ENCODE data around the gene CTDSP1.

CTDSP1 gene, protein sequence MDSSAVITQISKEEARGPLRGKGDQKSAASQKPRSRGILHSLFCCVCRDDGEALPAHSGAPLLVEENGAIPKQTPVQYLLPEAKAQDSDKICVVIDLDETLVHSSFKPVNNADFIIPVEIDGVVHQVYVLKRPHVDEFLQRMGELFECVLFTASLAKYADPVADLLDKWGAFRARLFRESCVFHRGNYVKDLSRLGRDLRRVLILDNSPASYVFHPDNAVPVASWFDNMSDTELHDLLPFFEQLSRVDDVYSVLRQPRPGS

DNA sequence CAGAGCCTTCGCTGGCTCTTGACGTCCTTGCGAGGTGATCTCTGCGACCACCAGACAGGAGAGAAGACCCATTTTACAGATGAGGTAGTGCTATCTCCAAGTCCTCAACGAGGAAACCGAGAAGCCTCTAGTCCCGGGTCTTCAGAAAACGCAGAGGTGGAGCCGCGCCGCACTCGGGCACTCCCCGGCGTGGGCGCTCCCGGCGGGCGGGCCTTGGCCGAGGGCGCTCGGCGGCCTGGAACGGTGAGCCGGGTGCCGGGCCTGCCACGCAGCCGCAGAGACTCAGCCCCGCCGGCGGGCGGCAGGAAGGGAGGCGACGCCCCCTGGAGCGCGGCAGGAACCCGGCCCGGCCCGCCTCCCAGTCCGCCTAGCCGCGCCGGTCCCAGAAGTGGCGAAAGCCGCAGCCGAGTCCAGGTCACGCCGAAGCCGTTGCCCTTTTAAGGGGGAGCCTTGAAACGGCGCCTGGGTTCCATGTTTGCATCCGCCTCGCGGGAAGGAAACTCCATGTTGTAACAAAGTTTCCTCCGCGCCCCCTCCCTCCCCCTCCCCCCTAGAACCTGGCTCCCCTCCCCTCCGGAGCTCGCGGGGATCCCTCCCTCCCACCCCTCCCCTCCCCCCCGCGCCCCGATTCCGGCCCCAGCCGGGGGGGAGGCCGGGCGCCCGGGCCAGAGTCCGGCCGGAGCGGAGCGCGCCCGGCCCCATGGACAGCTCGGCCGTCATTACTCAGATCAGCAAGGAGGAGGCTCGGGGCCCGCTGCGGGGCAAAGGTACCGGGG, at the start of gene CTDSP1:
Gene CTDSP1, plus strand, starts transcription at position 478 of the 776 bp plus-strand sequence. Its CDS starts 223 bp downstream, at position 701.
- DNase-seq, result peak; percentile 82 to 92 (median 90)

DNA sequence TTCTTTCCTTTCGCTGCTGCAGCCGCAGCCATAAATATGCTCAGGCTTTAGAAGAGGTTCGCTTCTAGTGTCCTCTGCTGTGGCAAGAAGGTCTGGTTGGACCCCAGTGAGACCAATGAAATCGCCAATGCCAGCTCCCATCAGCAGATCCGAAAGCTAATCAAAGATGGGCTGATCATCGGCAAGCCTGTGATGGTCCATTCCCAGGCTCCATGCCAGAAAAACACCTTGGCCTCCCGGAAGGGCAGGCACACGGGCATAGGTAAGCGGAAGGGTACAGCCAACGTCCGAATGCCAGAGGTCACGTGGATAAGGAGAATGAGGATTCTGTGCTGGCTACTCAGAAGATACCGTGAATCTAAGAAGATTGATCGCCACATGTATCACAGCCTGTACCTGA, 45.6 kb upstream of the CTDSP1 start:
- no peak for DNase-seq

DNA sequence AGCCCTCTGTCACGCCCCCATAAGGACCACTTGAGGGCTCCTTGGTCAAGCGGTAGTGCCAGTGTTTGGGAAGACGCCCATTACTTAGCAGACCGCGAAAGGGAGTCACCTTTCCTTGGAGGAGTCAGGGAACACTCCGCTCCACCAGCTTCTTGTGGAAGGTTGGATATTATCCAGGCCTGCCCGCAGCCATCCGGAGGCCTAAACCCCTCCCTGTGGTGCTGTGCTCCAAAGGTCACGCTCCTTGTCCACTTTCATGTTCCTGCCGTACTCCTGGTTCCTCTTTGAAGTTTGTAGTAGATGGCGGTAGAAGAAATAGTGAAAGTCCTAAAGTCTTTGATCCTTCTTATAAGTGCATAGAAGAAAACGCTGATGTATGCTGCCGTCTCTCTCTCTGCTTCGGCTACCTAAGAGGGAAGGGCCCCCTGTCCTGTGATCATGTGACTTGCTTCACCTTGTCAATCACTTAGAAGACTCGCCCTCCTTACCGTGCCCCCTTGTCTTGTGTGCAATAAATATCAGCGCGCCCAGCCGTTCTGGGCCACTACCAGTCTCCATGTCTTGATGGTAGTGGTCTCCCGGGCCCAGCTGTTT, 44.7 kb upstream of the CTDSP1 start:
- no peak for DNase-seq

DNA sequence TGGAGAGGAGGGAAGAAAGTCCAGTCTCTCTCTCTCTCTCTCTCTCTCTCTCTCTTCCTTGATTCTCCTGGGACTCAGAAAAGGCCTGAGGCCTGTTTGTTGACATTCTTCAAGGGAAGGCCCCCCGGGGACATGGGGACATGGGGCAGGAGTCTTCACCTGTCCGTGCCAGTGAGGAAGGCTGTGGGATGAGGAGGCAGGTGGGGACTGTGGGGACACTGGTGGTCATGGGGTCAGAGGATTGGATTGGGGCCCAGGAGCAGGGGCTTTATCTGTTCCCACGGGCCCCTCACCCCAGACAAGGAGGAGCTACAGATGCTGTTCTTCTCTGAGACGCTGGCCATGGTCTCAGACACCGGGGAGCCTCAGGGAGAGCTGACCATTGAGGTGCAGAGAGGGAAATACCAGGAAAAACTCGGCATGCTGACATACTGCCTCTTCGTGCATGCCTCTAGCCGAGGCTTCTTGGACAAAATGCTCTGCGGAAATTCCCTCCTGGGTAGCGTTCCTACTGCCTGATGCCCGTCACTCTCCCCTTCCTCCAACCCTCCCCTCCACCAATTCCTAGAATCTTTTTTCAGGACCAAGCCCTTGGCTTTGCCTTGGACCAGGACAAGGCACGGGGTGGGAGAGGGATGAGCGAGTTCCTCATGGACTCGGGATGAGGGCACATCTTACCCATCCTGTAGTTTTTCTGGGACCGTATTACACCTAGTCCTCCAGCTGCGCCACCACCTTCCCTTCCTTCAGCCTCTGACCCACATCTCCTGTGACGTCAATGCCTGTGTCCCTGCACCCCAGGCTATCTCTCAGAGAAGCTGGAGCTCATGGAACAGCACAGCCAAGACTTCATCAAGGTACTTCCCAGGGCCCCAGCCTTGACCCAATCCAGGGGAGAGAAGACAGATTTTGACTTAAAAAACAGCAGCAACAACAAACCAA, 42.2 kb upstream of the CTDSP1 start:
- peak in 1 of 3 experiments; percentile 25 for DNase-seq

DNA sequence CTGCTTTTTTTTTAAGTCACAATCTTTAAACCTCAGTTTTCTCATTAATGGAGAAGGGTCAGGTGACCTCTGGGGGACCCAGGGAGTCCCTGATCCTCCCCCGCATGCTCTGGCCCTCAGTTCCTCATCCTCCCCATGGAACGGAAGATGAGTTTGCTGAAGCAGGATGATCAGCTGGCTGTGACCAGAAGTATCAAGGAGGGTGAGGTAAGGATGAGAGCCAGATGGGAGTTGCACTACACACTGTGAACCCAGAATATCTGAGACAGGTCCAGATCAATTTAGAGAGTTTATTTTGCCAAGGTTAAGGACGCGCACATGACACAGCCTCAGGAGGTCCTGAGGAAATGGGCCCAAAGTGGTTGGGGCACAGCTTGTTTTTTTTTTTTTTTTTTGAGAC, 39.2 kb upstream of the CTDSP1 start:
- no peak for DNase-seq

DNA sequence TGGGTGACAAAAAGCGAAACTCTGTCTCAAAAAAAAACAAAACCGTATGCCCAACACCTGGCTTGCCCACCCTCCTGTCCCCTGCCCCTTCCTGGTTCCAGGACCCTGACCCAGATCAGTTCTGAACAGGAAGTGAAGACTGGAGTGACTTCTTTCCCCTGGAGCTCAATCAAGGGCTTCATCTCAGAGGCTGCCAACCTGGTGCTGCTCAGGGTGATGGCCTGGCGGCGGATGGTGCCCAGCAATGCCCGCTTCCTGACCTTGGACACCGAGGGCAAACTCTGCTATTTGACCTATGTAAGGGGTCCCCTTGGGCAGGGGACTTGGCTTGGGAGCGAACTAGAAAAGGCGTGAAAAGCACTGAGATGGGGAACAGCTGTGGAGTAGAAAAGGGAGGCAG, 37.1 kb upstream of the CTDSP1 start:
- DNase-seq, result no peak

DNA sequence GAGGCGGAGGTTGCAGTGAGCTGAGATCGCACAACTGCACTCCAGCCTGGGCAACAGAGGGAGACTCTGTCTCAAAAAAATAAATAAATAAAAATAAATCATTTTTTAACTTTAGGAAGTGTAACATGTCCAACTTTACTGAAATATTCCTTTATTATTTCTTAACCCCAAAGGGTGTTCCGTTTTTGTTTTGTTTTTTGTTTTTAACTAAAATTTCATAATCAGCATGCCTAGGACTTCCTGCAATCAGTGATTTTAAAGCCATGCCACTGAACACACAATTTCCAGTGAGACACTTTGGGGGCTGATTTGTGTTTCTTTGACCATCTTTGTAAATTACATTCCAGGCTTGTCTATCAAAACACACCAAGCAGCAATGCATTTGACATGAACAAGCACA, 35.9 kb upstream of the CTDSP1 start:
- no peak for DNase-seq

DNA sequence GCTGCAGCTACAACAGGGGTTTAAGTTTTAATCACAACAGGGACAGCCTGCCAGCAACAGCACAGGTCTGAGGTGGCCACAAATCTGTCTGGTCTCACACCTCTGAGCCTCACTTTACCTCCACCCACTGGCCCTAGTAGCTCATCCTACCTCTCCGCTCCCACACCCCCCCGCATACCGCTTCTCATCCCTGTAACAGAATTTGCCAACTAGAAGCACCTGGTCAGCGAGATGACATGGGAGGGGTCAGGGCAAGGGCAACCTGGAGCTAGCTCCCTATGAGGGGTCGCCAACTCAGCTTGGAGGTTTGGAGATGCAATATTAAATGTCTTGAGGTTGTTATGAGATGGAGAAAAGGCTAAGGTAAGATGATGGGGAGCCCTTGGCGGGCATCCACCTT, 35.5 kb upstream of the CTDSP1 start:
- no peak for DNase-seq

DNA sequence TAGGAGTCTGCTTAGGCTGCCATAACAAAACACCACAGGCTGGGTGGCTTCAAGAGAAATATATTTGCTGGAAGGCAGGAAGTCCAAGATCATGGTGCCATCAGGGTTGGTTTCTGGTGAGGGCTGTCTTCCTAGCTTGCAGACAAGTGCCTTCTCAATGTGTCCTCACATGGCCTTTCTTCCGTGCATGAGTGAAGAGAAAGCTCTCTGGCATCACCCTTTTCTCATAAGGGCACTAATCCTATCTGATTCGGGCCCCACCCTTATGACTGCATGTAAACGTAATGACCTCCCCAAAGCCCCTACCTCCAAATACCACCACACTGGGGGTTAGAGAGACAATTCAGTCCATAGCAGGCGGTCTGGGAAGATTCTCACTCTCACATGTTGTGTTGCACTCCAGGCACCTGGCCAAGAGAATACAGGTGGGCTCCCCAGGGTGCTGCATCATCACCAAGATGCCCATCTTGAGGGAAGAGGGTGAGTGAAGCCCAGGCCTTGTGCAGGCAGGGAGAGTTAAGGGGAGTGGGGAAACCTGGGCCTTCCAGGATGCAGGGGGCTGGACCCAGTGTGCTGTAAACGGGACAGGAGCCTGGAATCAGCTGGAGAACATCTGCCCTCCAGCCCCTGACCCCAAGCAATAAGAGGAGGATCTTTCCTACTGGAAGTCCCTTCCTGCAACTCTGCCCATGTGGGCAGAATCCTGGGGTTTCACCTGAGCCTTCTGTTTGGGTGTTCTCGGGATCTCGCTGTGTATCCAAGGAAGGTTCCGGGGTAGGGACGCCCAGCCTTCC, 32.9 kb upstream of the CTDSP1 start:
- no peak for DNase-seq

DNA sequence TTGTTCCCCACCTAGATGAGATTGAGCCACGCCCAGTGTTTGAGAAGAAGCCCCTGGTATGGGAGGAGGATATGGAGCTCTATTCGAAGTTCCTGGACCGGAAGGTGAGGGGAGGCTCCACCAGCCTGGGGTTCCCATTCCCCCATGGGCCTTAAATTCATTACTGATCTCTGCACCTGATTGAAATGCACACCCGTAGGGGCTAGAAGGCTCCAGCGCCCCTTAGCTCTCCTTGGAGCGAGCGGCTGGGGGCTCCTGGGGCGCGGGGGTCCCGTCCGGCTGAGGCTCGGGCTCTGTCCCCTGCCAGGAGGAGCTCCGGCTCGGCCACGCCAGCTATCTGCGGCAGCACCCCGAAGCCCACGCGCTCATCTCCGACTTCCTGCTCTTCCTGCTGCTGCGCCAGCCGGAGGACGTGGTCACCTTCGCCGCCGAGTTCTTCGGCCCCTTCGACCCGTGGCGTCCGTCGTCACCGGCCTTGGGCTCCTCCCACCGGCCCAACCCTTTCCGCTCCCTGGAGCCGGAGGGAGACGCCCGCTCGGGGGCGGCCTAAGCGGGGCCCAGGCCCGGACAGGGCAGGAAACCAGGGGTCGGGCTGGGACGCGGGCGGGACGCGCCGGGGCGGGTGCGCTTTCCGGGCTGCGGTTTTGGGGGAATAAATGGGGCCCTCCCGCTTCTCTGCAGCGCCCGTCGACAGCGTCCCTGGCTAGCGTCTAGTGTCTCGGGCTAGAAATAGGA, 32.1 kb upstream of the CTDSP1 start:
- no peak for DNase-seq

DNA sequence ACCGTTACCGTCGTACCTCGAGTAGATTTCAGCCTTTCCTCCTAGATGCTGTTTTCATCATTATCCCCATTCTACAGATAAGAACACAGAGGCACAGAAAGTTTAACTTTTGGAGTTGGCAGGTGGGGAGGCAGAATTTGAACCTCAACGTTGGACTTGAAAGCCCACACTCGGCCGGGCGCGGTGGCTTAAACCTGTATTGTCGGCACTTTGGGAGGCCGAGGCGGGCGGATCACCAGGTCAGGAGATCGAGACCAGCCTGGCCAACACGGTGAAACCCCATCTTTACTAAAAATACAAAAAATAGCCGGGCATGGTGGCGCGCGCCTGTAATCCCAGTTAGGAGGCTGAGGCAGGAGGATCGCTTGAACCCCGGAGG, 31.5 kb upstream of the CTDSP1 start:
- DNase-seq, result no peak

DNA sequence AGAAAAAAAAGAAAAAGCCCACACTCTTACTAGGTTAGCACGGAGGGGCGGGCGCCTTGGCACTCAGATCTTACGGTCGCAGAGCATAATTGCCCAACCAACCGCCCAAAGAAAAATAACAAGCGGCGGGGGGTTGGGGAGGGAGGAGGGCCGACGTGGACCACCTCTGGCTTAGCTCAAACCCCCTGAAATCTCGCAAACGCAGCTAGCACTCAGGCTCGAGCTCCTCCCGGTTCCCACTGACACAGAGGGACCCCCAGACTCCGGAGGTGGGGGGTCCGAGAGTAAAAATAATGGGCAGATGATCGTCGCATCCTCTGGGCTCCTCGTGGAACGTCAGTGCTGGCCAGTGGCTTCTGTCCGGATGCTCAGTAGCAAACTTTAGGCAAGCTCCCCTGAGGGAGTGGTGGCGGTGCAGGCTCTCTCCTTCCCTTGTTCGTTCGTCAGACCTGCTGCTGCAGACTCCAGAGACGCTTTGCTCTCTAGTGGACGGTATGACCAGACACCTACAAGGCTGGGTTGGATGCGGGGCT, 31.0 kb upstream of the CTDSP1 start:
- peak; percentile 19 to 77 (median 64) for DNase-seq

DNA sequence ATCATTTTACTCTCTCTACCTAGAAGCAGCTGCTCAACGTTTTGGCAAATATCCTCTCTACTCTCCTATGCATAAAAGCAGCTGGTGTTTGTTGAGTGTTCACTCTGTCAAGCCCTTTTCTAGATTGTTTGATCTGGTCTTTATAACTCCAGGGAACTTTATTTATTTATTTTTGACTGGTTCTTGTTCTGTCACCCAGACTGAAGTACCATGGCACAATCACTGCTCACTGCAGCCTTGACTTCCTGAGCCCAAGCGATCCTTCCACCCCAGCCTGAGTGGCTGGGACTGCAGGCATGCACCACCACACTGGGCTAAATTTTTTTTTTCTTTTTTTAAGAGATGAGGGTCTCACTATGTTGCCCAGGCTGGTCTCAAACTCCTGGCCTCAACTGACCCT, 30.3 kb upstream of the CTDSP1 start:
- peak in 2 of 3 experiments; percentile 20 to 77 for DNase-seq

DNA sequence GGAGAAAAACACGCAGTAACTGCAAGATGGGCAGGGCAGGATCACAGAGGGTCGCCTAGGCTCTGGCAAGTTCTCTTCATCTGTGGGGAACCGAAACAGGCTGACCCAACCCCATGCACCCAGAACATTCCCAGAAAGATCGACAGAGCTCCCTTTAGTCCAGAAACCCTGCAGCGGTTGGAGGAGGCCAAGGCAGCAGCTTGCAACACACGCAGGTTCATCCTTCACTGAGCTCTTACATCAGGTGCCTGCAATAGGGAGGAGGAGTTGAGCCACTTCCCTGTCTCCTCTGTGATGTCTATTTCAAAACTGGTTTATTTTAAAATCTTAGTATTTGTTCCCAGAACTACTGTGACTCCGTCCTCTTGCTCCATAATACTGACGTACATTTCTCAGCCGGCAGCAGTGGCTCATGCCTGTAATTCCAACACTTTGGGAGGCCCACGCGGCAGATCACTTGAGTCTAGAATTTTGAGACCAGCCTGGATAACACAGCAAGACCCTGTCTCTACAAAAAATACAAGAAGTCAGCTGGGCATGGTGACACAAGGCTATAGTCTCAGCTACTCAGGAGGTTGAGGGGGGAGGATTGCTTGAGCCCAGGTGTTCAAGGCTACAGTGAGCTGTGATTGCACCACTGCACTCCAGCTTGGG, 29.1 kb upstream of the CTDSP1 start:
- no peak for DNase-seq

DNA sequence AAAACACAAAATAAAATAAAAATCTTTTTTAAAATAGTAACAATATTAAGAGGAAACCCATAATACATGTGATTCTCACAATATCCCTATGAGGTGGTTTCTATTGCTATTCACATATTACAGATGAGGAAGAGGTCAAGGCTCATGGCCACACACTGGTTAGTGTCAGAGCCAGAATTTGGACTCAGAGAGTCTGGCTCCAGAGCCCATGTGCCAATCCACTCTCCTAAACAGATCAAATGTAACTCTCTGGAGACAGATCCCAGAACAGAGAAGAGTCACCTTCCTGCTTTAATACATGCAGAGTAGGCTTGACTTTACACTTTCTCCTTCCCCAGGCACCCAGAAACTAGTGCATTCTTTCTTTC, 27.7 kb upstream of the CTDSP1 start:
- DNase-seq, result no peak

DNA sequence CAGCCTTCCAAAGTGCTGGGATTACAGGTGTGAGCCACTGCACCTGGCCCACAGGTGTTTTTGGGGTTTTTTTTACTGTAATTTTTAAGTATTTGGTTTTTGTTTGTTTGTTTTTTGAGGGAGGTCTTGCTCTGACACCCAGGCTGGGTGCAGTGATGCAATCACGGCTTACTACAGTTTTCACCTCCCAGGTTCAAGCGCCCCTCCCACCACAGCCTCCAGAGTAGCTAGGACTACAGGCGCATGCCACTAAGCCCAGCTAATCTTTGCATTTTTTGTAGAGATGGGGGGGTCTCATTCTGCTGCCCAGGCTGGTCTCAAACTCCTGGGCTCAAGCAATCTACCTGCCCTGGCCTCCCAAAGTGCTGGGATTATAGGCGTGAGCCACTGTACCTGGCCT, 24.9 kb upstream of the CTDSP1 start:
- DNase-seq, result no peak

DNA sequence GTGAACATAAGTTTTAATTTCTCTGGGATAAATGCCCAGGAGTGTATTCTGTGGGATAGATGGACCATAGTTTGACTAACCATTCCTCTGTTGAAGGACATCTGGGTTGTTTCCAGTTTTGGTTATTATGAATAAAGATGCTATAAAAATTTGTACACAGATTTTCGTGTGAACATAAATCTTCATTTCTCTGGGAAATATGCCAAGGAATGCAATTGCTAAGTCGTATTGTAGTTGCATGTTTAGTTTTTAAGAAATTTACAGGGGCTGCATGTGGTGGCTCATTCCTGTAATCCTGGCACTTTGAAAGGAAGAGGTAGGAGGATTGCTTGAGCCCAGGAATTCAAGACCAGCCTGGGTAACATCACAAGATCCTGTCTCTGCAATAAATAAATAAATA, 24.5 kb upstream of the CTDSP1 start:
- DNase-seq, result no peak

DNA sequence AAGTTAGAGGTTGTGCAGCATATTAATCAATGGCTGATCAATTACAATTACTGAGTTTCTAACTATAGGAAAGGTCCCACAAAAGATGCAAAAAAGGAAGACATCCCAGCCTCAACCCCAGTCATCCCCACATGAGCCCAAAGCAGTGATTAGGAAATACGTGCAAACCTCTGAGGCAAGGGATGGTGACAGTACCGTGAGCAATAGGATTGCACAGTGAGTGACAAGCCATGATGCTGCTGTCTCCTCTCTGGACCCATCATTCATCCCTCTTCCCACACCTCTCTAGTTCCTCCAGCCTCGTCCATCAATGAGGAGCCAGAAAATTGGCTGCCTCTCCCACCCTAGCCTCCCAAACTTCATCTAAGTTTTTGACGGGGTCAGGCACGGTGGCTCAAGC, 21.6 kb upstream of the CTDSP1 start:
- DNase-seq, result no peak

DNA sequence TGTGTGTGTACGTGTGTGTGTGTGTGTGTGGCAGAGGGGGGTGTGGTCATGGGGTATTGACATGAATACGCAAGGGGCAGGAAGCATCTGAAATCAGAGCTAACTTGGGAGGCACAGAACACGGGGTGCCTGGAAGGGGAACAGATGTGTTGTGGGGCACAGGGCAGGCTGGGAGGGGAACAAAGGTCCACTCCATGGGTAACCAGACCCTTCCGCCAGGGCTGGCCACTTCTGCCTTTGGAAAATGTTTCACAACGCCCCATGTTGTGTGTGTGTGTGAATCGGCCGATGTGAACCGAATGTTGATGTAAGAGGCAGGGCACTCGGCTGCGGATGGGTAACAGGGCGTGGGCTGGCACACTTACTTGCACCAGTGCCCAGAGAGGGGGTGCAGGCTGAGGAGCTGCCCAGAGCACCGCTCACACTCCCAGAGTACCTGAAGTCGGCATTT, 17.7 kb upstream of the CTDSP1 start, which contains the start of gene SLC11A1:
Gene SLC11A1, plus strand, starts transcription at position 358 of the 451 bp plus-strand sequence. CDS start 96 bp downstream, outside the sequence.
- DNase-seq, result no peak

DNA sequence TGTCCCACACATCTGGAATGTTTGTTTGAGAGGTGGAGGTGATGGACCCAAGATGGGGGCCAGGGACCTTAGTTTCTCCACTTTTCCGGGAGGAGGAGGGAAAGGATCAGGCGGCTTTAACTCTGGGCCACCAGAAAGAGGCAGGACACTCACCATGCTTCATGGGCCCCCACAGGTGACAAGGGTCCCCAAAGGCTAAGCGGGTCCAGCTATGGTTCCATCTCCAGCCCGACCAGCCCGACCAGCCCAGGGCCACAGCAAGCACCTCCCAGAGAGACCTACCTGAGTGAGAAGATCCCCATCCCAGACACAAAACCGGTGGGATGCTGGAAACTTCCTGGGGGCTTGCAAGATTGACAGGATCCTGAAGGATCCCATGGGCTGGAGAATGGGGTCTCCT, 16.9 kb upstream of the CTDSP1 start:
- DNase-seq, result no peak

Measured in NCI-H1417 (cell line).